GM10248 (cell line): ENCODE results near the gene GXYLT1.
"Not testable (repeated sequence)": the region's sequence is repeated elsewhere in the genome, so short reads cannot be mapped to it uniquely, and the experiment has no call there.

ENCODE experiments used
- CTCF ChIA-PET: fragments of 300-600 bp; sonication (Branson Sonifier 250); formaldehyde crosslinking; extraction: SDS; loops from one replicate; lab custom pipeline; 2021; ENCODE audit warnings: antibody characterized with exemption; lab: Yijun Ruan, JAX
- POLR2A ChIA-PET: fragments of 350-650 bp; sonication (Branson Sonifier 250); formaldehyde crosslinking; extraction: SDS; loops from one replicate; lab custom pipeline; 2020; ENCODE audit warnings: antibody characterized with exemption; lab: Yijun Ruan, JAX
- DNase-seq: peaks from one replicate; pipeline ENCODE4 v3.0.0; 2012; ENCODE audit errors: extremely low spot score
- CTCF ChIP-seq: IDR thresholded peaks from 2 replicates; pipeline ENCODE4 v1.5.1; 2012; ENCODE audit warnings: mild to moderate bottlenecking, low read depth; ENCODE audit errors: extremely low read depth, missing control alignments, control extremely low read depth

GXYLT1 gene

GRCh38 chr12:42126963-42127362 is 17.7 kb downstream of the GXYLT1 start:
- no peak for TF ChIP-seq CTCF
- CTCF ChIA-PET = interaction anchor here (1.0 to 2.3 kb wide), 4 partner anchors 15 to 245 kb away, joined by 3 to 12 read pairs (median 4); no protein-coding TSS in a partner anchor
- POLR2A ChIA-PET = no interaction called here
- DNase-seq = no peak

DNA sequence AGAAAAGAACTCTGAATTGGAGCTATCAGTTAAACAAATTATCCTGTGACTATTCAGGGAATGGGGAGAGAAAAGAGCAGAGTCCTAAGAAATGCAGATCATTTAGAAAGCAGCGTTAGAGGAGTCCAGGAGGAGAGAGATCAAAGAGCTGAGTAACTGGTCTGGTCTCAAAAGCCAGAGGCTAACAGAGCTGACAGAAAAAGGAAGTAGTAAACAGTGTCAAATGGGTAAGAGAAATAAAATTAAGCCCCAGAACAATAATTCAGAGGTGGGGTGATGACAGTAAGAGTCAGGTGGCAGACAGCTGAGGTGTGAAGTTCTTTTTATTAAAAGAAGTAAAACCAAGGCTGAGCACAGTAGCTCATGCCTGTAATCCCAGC is 19.3 kb downstream of the GXYLT1 start:
- POLR2A ChIA-PET = no interaction called here
- CTCF ChIA-PET = interaction anchor here (0.8 to 1.7 kb wide), 6 partner anchors 9 to 247 kb away, joined by 3 to 7 read pairs (median 4); no protein-coding TSS in a partner anchor
- DNase-seq = no peak
- no peak for TF ChIP-seq CTCF

- CTCF ChIA-PET = interaction anchor here (0.8 to 1.7 kb wide), 7 partner anchors 10 to 247 kb away, joined by 3 to 7 read pairs (median 5); no protein-coding TSS in a partner anchor
- no peak for TF ChIP-seq CTCF
Observed at GRCh38 chr12:42124764-42125387, 19.8 kb downstream of the GXYLT1 start.

GRCh38 chr12:42119085-42119633 is 25.5 kb downstream of the GXYLT1 start:
- POLR2A ChIA-PET = no interaction called here
- no peak for TF ChIP-seq CTCF
- no peak for DNase-seq
- CTCF ChIA-PET = interaction anchor here (1.1 kb wide), 1 partner anchor 15 kb away, joined by 4 read pairs; no protein-coding TSS in a partner anchor

More at GRCh38 chr12:42124764-42125387, 19.8 kb downstream of the GXYLT1 start:
- POLR2A ChIA-PET = no interaction called here
- DNase-seq = no peak

DNA sequence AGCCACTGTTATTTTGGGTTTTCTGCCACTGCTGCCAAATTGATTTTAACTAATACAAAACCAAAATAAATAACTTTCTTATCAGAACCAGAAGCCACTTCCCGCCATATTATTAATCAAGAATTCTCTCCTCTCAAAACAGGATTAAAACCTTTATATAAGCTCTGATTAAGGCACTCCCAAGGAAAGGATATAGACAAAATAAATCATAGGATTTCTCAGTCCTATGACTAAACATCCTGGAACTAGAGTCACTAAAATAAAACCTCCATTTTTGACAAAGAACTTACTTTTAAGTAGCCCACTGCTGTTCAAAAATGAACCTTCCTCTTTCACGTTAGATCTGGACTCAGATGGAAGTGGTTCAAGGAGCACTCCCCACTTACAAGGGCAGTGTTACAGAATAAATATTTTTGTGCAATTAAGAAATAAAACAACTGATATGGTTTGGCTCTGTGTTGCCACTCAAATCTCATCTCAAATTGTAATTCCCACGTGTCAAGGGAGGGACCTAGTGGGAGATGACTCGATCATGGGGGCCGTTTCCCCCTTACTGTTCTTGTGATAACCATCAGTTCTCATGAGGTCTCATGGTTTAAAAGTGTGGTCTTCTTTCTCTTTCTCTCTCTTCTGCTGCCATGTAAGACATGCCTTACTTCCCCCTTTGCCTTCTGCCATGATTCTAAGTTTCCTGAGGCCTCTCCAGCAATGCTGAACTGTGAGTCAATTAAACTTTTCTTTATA is 26.4 kb downstream of the GXYLT1 start:
- ChIA-PET POLR2A (no interaction called here), CTCF (no interaction called here)
- DNase-seq = no peak
- no peak for TF ChIP-seq CTCF

- TF ChIP-seq CTCF = no peak
- ChIA-PET POLR2A (no interaction called here), CTCF (no interaction called here)
- DNase-seq = no peak
Observed at GRCh38 chr12:42109031-42109430, 35.6 kb downstream of the GXYLT1 start.

- DNase-seq, POLR2A ChIA-PET: not testable (repeated sequence)
- CTCF ChIA-PET = interaction anchor here (1.2 kb wide), 1 partner anchor 255 kb away, joined by 3 read pairs; no protein-coding TSS in a partner anchor
Observed at GRCh38 chr12:42106791-42107190, 37.9 kb downstream of the GXYLT1 start.
